Lower lobe of right lung (tissue), 2 donors: ENCODE measurements around the gene SLC16A5. TPM values are rescaled to one million over a fixed set of nuclear protein-coding genes. Genes with fewer than 3 reads are reported as not detected.
"Not testable (repeated sequence)": the region's sequence is repeated elsewhere in the genome, so short reads cannot be mapped to it uniquely, and the experiment has no call there.

Source experiments
- ATAC-seq, 2 donors: fragments of 200-7000 bp; cut with Tn5 transposase; one replicate each; pipeline ENCODE4 v1.9.1; 2020 to 2022; ENCODE audit warnings: mild to moderate bottlenecking in 2 of 2, moderate library complexity in 2 of 2
- DNase-seq: peaks from one replicate; pipeline ENCODE4 v3.0.0-alpha.2; 2020
- H3K27ac ChIP-seq: fragments of 200-600 bp; one replicate; pipeline ENCODE4 v1.8.0; 2022
- H3K27me3 ChIP-seq: fragments of 200-600 bp; one replicate; pipeline ENCODE4 v1.8.0; 2022; ENCODE audit warnings: low read depth
- H3K36me3 ChIP-seq: fragments of 200-600 bp; one replicate; pipeline ENCODE4 v1.8.0; 2022; ENCODE audit warnings: mild to moderate bottlenecking
- H3K4me1 ChIP-seq: fragments of 200-600 bp; one replicate; pipeline ENCODE4 v1.8.0; 2022
- H3K4me3 ChIP-seq: fragments of 200-600 bp; one replicate; pipeline ENCODE4 v1.8.0; 2022; ENCODE audit warnings: mild to moderate bottlenecking
- H3K9me3 ChIP-seq: fragments of 200-600 bp; one replicate; pipeline ENCODE4 v1.8.0; 2022
- intact Hi-C: fragments of 100-400 bp; cut with DNase I; formaldehyde crosslinking; loops from one replicate; pipeline ENCODE4 v1.11.0; 2022
- long read RNA-seq: library from polyadenylated mRNA; unstranded; transcript quantifications from one replicate; pipeline ENCODE4 v2.0.0, GENCODE V29; 2021
- total RNA-seq: library from RNA; stranded (reverse); fragmentation: NEBNext Ultra II Directional; extraction: Animal tissue kit (Norgen Biotek cat#: 25700); gene quantifications from one replicate; pipeline ENCODE4 v1.2.1, GENCODE V29; 2021
- TF ChIP-seq, protein P1 (sequence below): fragments of 200-600 bp; IDR thresholded peaks from one replicate; pipeline ENCODE4 v1.8.0; 2022; ENCODE audit warnings: antibody characterized with exemption, mild to moderate bottlenecking
- donor health status: DM: no; HTN: yes; CAD: no; lungs with severe emphysema.

SLC16A5 gene
- 32.3 TPM for total RNA-seq
- long read RNA-seq, transcript SLC16A5-201 (7 exons, 1,934 nt), result major isoform, 6 of 36 reads
- long read RNA-seq, partial matches to known transcripts, result 9 of 36 reads
- long read RNA-seq, other reads (novel, unspliced or antisense), result 18 of 36 reads

DNA sequence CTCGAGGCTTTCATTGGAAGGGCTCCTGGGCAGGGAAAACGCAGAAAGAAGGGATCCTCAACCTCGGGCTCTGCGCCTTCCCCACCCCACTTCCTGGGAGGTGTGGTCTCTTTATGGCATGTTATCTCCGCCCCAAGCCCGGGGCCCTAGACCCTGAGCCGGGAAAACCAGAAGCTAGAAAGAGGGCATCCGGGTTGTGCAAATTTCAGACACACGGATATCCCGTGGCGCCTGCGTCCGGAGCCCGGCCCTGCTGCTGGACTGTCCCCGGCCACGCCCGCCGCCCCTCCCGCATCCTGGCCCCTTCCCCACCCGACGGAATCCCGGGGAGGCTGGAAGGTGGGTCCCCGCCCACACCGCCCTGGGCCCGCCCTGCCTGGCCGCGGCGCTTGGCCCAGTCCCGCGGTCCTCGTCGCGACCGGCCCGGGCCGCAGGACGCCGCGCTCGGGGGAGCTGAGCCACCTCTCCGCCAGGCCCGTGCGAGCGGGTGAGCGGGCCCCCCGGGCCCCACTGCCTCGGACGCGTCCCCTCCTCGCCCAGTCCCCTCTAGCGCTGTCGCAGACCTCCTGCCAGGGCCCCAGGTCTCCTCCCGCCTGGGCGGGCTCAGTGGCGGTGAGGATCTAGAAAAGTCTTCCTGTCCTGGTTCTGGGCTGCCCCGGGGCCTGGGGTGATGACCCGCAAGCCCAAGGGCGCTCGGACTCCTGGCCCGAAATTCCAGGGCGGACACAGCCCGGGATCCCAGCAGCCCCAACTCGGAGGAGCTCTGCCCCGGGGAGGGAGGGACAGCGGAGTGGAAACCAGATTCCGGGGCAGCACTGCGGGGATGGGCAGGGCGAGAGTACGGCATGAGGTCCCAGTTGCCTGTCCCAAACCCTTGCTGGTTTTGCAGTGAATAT lies at the start of gene SLC16A5:
SLC16A5 (plus strand) TSS at position 397 of the 896 bp plus-strand sequence. CDS start 5,683 bp downstream, outside the sequence.
- Histone ChIP-seq H3K9me3 (no peaks in the 10 kb centered on the region), H3K4me1 (peaks cover 70% of the 10 kb centered on the region), H3K4me3 (peak within 1 kb of the TSS; percentile 74)

GRCh38 chr17:75039238-75039637 lies 48.5 kb upstream of the SLC16A5 start:
- ATAC-seq, result no peak
- H3K36me3 ChIP-seq, result peaks cover 53% of the 10 kb centered on the region
- no peak overlapping the region for H3K4me3 ChIP-seq
- H3K27me3 ChIP-seq, result no peaks in the 10 kb centered on the region
- no peaks in the 10 kb centered on the region for H3K9me3 ChIP-seq
- H3K27ac ChIP-seq, result no peak overlapping the region
- H3K4me1 ChIP-seq, result peaks cover 26% of the 10 kb centered on the region
- DNase-seq, result no peak
- intact Hi-C loops, result no loop called here
- TF ChIP-seq, protein P1, sequence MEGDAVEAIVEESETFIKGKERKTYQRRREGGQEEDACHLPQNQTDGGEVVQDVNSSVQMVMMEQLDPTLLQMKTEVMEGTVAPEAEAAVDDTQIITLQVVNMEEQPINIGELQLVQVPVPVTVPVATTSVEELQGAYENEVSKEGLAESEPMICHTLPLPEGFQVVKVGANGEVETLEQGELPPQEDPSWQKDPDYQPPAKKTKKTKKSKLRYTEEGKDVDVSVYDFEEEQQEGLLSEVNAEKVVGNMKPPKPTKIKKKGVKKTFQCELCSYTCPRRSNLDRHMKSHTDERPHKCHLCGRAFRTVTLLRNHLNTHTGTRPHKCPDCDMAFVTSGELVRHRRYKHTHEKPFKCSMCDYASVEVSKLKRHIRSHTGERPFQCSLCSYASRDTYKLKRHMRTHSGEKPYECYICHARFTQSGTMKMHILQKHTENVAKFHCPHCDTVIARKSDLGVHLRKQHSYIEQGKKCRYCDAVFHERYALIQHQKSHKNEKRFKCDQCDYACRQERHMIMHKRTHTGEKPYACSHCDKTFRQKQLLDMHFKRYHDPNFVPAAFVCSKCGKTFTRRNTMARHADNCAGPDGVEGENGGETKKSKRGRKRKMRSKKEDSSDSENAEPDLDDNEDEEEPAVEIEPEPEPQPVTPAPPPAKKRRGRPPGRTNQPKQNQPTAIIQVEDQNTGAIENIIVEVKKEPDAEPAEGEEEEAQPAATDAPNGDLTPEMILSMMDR, result no peak

More for the DNA sequence above, at the start of gene SLC16A5:
- H3K27ac ChIP-seq, result peak within 1 kb of the TSS; percentile 96
- TF ChIP-seq, protein P1, result no peak
- ATAC-seq (peak; percentile 92 to 96), DNase-seq (peak; percentile 97)
- H3K36me3 ChIP-seq, result no peaks in the 10 kb centered on the region
- intact Hi-C loops, result no loop called here
- no peaks in the 10 kb centered on the region for H3K27me3 ChIP-seq

DNA sequence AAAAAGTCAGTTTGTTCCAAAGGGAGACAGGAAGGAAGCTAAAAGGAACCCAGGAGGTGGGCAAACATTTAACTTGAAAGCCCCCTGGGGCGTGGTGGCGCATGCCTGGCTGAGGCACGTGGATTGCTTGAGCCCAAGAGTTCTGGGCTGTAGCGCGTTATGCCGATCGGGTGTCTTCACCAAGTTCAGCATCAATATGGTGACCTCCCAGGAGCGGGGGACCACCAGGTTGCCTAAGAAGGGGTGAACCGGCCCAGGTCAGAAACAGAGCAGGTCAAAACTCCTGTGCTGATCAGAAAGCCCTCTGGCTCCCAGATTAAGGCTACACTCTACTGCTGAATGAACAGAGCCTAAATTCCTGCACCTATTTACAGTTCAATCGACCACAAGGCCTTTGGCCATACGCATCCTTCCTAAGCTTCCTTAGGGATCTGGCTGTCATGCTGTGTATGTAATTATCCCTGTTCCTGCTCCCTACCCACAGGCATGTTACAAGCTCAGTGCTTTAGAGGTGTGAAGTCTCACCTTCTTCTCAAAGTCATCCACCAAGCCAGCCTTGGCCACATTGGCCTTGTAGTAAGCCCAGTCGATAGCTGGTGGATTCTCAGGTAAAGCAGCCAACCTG lies 46.0 kb upstream of the SLC16A5 start:
- intact Hi-C loops, result no loop called here
- no peak for DNase-seq
- TF ChIP-seq, protein P1, result no peak
- no peaks in the 10 kb centered on the region for H3K27me3 ChIP-seq
- H3K9me3 ChIP-seq, result no peaks in the 10 kb centered on the region
- H3K27ac ChIP-seq, result no peak overlapping the region
- ATAC-seq, result no peak
- H3K4me3 ChIP-seq, result no peak overlapping the region
- H3K36me3 ChIP-seq, result peaks cover 53% of the 10 kb centered on the region
- peaks cover 14% of the 10 kb centered on the region for H3K4me1 ChIP-seq

DNA sequence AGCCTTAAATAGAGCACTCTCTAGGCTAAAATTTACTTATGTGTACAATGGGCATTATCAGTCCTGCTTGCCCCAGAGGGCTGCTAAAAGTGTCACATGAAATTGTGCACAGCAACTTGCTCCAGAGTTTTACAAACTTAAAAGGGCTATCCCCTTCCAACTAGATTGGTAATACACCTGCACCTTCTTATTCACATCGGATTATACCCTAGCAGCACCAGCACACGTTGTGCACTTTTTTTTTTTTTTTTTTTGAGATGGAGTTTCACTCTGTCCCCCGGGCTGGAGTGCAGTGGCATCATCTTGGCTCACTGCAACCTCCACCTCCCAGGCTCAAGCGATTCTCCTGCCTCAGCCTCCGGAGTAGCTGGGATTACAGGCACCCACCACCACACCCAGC lies 44.0 kb upstream of the SLC16A5 start:
- intact Hi-C loops, DNase-seq: not testable (repeated sequence)
- H3K36me3 ChIP-seq, result peaks cover 42% of the 10 kb centered on the region

GRCh38 chr17:75044716-75045115 lies 43.0 kb upstream of the SLC16A5 start:
- H3K27ac ChIP-seq, result no peak overlapping the region
- DNase-seq (no peak), ATAC-seq (no peak)
- H3K4me1 ChIP-seq, result peaks cover 23% of the 10 kb centered on the region
- H3K4me3 ChIP-seq, result no peak overlapping the region
- intact Hi-C loops, result no loop called here
- H3K36me3 ChIP-seq, result peaks cover 36% of the 10 kb centered on the region
- TF ChIP-seq, protein P1, result no peak
- H3K27me3 ChIP-seq, result no peaks in the 10 kb centered on the region
- no peaks in the 10 kb centered on the region for H3K9me3 ChIP-seq

More for the DNA sequence above, 44.0 kb upstream of the SLC16A5 start:
- H3K9me3 ChIP-seq, H3K4me3 ChIP-seq, H3K27me3 ChIP-seq, H3K27ac ChIP-seq, ATAC-seq: not testable (repeated sequence)
- H3K4me1 ChIP-seq, result peaks cover 20% of the 10 kb centered on the region

DNA sequence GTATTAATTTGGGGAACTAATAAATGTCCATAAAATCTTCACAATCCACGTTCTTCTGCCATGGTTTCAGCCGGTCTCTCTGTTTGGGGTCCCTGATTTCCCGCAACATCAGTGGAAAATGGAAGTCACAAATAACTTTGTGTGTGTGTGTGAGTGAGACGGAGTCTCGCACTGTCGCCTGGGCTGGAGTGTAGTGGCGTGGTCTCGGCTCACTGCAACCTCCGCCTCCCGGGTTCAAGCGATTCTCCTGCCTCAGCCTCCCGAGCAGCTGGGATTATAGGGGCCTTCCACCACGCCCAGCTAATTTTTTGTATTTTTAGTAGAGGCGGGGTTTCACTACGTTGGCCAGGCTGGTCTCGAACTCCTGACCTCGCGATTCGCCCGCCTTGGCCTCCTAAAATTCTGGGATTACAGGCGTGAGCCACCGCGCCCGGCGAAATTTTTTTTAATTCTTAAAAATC lies 41.8 kb upstream of the SLC16A5 start:
- DNase-seq, H3K27me3 ChIP-seq, intact Hi-C loops, ATAC-seq, H3K9me3 ChIP-seq: not testable (repeated sequence)
- peaks cover 36% of the 10 kb centered on the region for H3K36me3 ChIP-seq
- peak overlapping the region; percentile 98 for H3K27ac ChIP-seq
- H3K4me1 ChIP-seq, result peaks cover 23% of the 10 kb centered on the region
- H3K4me3 ChIP-seq, result peak overlapping the region; percentile 84
